ENCODE measurements around the gene ATP6V0D1.

DNA sequence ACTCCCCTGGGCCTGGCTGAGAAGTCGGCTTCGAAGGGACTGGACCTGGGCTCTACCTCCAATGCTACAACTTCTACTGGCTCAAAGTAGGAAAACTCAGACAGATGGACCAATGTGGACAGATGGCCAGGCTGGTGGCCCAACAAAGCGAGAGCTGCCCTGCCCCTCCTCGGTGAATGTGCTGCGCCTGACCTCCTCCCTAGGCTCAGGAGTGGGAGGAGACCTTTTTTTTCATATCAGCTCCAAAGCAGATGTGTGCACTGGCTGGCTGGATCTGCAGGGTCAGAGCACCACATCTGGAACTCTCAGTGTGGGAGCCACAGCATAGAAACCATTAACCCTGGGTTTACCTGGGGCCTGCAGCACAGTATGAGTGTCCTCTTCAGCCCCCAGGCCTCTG, 20.8 kb downstream of the ATP6V0D1 start:
- TF ChIP-seq, protein P1, sequence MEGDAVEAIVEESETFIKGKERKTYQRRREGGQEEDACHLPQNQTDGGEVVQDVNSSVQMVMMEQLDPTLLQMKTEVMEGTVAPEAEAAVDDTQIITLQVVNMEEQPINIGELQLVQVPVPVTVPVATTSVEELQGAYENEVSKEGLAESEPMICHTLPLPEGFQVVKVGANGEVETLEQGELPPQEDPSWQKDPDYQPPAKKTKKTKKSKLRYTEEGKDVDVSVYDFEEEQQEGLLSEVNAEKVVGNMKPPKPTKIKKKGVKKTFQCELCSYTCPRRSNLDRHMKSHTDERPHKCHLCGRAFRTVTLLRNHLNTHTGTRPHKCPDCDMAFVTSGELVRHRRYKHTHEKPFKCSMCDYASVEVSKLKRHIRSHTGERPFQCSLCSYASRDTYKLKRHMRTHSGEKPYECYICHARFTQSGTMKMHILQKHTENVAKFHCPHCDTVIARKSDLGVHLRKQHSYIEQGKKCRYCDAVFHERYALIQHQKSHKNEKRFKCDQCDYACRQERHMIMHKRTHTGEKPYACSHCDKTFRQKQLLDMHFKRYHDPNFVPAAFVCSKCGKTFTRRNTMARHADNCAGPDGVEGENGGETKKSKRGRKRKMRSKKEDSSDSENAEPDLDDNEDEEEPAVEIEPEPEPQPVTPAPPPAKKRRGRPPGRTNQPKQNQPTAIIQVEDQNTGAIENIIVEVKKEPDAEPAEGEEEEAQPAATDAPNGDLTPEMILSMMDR (IDR thresholded peaks at IDR 0.05): no peak
- TF ChIP-seq POLR2A (IDR thresholded peaks at IDR 0.05): no peak
- peak in 1 of 3 donors; percentile 13 for TF ChIP-seq POLR2AphosphoS5 (IDR thresholded peaks at IDR 0.05)
